Suprapubic skin (tissue), 4 donors: ENCODE measurements around the gene ASH1L. TPM values are rescaled to one million over a fixed set of nuclear protein-coding genes. Genes with fewer than 3 reads are reported as not detected.

Experiments
- DNase-seq, 2 donors: peaks; one replicate each; pipeline ENCODE4 v3.0.0-alpha.2; 2019; ENCODE audit warnings: low spot score in 2 of 2
- H3K27ac ChIP-seq: fragments of 200-600 bp; sonication (generic); one replicate; pipeline ENCODE4 v1.5.1; 2019
- H3K27me3 ChIP-seq: fragments of 200-600 bp; sonication (generic); one replicate; pipeline ENCODE4 v1.5.1; 2019
- H3K36me3 ChIP-seq: fragments of 200-600 bp; sonication (generic); one replicate; pipeline ENCODE4 v1.5.1; 2019
- H3K4me1 ChIP-seq: fragments of 200-600 bp; sonication (generic); one replicate; pipeline ENCODE4 v1.5.1; 2019
- H3K4me3 ChIP-seq: fragments of 200-600 bp; sonication (generic); one replicate; pipeline ENCODE4 v1.5.1; 2019; ENCODE audit warnings: mild to moderate bottlenecking
- H3K9me3 ChIP-seq: fragments of 200-600 bp; sonication (generic); one replicate; pipeline ENCODE4 v1.5.1; 2019
- EP300 ChIP-seq: sonication (generic); formaldehyde crosslinking; IDR thresholded peaks from one replicate; pipeline ENCODE4 v1.6.1; 2017; ENCODE audit warnings: antibody characterized with exemption
- POLR2A ChIP-seq, 2 donors: fragments of 450-650 bp; IDR thresholded peaks; one replicate each; pipeline ENCODE4 v1.6.1; 2017; ENCODE audit warnings: antibody characterized with exemption in 2 of 2, mild to moderate bottlenecking in 2 of 2, moderate library complexity in 2 of 2
- POLR2AphosphoS5 ChIP-seq, 3 donors: sonication (generic); formaldehyde crosslinking; IDR thresholded peaks; one replicate each; pipeline ENCODE4 v1.6.1; 2017; ENCODE audit warnings: antibody characterized with exemption in 3 of 3
- WGBS: methylation state at CpG from one replicate; pipeline ENCODE4 v1.1.5; 2018; 5-methylcytosine and 5-hydroxymethylcytosine counted together
- total RNA-seq, 4 donors: library from RNA; depleted of rRNA; stranded (reverse); fragments of >200 nt; gene quantifications; one replicate each; pipeline ENCODE4 v1.1.0, GENCODE V29; 2016
- TF ChIP-seq, protein P1 (sequence below), 2 donors: fragments of 200-600 bp in 1 of 2; fragments of 450-650 bp in 1 of 2; sonication (generic) in 1 of 2; IDR thresholded peaks; one replicate each; pipeline ENCODE4 v1.5.1; 2016 to 2019; ENCODE audit warnings: antibody characterized with exemption in 2 of 2, mild to moderate bottlenecking in 1 of 2, moderate library complexity in 1 of 2

The ASH1L gene
- total RNA-seq, 4 donors from 2014 or later: 51.9 to 121 (median 66.2) TPM

DNA sequence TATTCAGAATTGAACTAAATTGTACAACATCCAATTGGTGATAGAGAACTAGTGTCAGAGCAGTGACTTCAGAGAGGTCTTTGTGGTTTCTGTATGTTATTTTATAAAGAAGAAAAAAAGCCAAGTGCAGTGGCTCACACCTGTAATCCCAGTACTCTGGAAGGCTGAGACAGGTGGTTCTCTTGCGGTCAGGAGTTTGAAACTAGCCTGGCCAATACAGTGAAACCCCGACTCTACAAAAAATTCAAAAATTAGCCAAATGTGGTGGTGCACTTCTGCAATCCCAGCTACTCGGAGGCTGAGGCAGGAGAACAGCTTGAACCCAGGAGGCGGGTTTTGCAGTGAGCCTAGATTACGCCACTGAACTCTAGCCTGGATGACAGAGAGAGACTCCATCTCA, 90.7 kb downstream of the ASH1L start:
- no peak for DNase-seq
- Histone ChIP-seq H3K27ac (no peak overlapping the region), H3K36me3 (peaks cover 8% of the 10 kb centered on the region), H3K4me3 (no peak overlapping the region), H3K27me3 (no peaks in the 10 kb centered on the region), H3K4me1 (peaks cover 5% of the 10 kb centered on the region), H3K9me3 (no peaks in the 10 kb centered on the region)
- TF ChIP-seq, protein P1, sequence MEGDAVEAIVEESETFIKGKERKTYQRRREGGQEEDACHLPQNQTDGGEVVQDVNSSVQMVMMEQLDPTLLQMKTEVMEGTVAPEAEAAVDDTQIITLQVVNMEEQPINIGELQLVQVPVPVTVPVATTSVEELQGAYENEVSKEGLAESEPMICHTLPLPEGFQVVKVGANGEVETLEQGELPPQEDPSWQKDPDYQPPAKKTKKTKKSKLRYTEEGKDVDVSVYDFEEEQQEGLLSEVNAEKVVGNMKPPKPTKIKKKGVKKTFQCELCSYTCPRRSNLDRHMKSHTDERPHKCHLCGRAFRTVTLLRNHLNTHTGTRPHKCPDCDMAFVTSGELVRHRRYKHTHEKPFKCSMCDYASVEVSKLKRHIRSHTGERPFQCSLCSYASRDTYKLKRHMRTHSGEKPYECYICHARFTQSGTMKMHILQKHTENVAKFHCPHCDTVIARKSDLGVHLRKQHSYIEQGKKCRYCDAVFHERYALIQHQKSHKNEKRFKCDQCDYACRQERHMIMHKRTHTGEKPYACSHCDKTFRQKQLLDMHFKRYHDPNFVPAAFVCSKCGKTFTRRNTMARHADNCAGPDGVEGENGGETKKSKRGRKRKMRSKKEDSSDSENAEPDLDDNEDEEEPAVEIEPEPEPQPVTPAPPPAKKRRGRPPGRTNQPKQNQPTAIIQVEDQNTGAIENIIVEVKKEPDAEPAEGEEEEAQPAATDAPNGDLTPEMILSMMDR (IDR thresholded peaks at IDR 0.05): no peak
- TF ChIP-seq POLR2AphosphoS5 (IDR thresholded peaks at IDR 0.05) (no peak), POLR2A (IDR thresholded peaks at IDR 0.05) (no peak), EP300 (no peak)
- WGBS: 95% methylated on average over 5 of the region's 5 CpGs

DNA sequence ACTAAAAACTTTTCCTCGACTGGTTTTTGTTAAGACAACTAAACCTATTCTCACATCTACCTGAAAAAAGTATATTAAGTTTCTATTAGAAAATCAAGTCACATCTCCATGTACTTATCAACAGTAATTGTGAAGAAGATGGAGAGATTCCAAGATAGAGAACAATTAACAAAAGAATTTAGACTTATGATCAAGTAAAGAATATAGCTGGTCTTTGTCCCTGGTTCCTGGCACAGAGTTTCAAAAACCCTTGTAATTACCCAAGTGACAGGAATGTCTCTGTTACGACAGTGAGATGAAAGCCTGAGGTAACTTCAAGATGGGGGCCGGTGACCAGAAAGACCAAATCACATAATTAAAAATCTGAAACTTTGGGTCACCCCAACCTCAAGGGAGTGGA, 91.6 kb downstream of the ASH1L start:
- Histone ChIP-seq H3K9me3 (no peaks in the 10 kb centered on the region), H3K27ac (no peak overlapping the region), H3K27me3 (no peaks in the 10 kb centered on the region), H3K4me1 (peaks cover 13% of the 10 kb centered on the region), H3K4me3 (no peak overlapping the region), H3K36me3 (peaks cover 8% of the 10 kb centered on the region)
- TF ChIP-seq, protein P1 (IDR thresholded peaks at IDR 0.05): no peak
- TF ChIP-seq POLR2AphosphoS5 (IDR thresholded peaks at IDR 0.05) (no peak), EP300 (no peak), POLR2A (IDR thresholded peaks at IDR 0.05) (no peak)
- whole genome bisulfite sequencing: 76% methylated on average over 3 of the region's 3 CpGs
- no peak for DNase-seq

DNA sequence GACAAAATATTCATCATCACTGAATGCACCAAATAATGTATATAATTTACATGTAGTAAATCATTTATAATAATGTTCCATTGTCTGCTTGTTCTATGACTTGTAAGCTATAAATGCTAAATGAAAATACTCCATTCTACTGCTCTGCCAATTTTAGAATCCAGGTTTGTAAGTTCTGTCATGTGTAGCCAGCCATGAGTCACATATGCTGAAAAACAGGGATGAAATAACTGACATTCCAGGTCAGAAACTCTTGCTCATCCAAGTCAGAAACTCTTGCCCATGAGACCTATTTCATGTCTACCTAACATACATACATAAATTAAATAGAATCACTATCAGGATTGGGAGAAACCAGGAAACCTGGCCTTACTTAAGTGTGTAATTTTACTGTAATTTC, 95.6 kb downstream of the ASH1L start:
- H3K27me3 ChIP-seq: no peaks in the 10 kb centered on the region
- H3K27ac ChIP-seq: no peak overlapping the region
- H3K4me1 ChIP-seq: peaks cover 13% of the 10 kb centered on the region
- no peak for DNase-seq
- TF ChIP-seq EP300 (no peak), POLR2A (IDR thresholded peaks at IDR 0.05) (no peak)
- H3K9me3 ChIP-seq: no peaks in the 10 kb centered on the region
- peaks cover 11% of the 10 kb centered on the region for H3K36me3 ChIP-seq
- H3K4me3 ChIP-seq: no peak overlapping the region

DNA sequence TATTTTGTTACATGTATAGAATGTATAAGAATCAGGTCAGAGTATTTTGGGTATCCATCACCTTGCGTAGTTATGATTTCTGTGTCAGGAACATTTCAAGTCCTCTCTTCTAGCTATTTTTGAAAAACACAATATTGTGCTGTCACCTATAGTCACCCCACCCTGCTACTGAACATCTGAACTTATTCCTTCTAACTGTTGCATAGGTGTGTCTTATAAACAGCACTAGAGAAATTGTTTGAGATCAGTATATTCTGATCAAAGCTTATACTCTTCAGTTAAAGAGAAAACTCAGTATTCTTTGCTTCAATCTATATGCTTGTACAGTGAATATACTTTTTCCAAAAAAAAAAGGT, 96.0 kb downstream of the ASH1L start:
- Histone ChIP-seq H3K4me1 (peaks cover 13% of the 10 kb centered on the region), H3K4me3 (no peak overlapping the region), H3K27me3 (no peaks in the 10 kb centered on the region), H3K36me3 (peaks cover 13% of the 10 kb centered on the region), H3K27ac (peak overlapping the region; percentile 14), H3K9me3 (no peaks in the 10 kb centered on the region)
- WGBS: 93% methylated on average over 1 of the region's 1 CpG
- no peak for DNase-seq
- TF ChIP-seq POLR2AphosphoS5 (IDR thresholded peaks at IDR 0.05): no peak
- no peak for TF ChIP-seq EP300
- TF ChIP-seq, protein P1 (IDR thresholded peaks at IDR 0.05): no peak
- TF ChIP-seq POLR2A (IDR thresholded peaks at IDR 0.05): no peak

DNA sequence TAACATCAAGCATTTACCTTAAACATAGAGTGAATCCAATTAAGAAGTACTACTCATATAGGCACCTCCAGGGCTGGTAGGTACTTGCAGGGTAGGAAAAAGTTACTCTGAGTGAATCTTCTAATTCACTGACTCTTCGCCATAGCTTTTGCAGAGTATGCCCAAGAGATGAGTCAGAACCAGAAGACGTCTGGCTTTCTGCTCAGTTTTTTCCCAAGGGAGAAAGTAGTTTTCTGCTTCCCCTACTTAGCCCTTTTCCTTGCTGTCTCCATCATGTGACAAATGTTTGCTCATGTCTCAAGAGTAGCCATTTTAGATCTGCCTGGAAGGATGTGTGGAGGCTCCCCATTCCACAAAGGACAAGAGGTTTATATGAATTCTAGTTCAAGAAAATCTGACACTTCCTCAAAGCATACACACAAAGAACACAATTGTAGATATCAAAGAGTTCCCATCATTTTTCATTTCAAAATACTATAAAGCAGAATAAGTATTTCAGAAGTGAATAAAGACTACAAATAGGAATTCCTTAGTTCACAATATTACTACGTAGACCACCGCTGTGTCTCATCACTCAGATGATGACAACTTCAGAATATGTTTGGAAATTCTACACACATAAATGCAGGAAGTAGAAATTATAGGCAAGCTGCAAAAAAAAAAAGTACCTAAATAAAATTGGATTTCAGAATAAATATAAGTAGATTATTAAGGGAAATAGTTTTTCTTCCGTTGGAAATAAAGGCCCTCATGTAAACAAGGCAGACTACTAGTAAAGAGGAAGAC, 98.5 kb downstream of the ASH1L start:
- no peaks in the 10 kb centered on the region for H3K9me3 ChIP-seq
- WGBS: 75% methylated on average over 5 of the region's 5 CpGs
- no peaks in the 10 kb centered on the region for H3K27me3 ChIP-seq
- H3K27ac ChIP-seq: no peak overlapping the region
- no peak for TF ChIP-seq EP300
- no peak for TF ChIP-seq POLR2AphosphoS5 (IDR thresholded peaks at IDR 0.05)
- TF ChIP-seq, protein P1 (IDR thresholded peaks at IDR 0.05): no peak
- no peak overlapping the region for H3K4me3 ChIP-seq
- peaks cover 10% of the 10 kb centered on the region for H3K36me3 ChIP-seq
- DNase-seq: no peak
- H3K4me1 ChIP-seq: peaks cover 13% of the 10 kb centered on the region

DNA sequence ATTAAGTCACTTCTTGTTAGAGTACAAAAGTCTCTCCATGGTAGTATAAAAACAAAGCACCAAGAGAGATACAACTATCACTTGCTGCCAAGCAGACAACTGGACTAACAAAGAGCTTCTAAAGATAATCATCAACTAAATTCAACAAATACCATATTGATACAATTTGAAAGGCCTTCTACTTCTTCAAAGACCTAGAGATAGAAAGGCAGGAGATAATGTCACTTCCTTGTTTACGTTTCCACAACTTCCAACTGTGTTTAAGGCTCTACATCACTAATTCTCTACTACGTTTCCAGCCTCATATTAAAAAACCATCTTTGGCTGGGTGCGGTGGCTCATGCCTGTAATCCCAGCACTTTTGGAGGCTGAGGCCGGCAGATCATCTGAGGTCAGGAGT, 104.5 kb downstream of the ASH1L start:
- Histone ChIP-seq H3K27me3 (no peaks in the 10 kb centered on the region), H3K4me3 (no peak overlapping the region), H3K27ac (no peak overlapping the region), H3K36me3 (peaks cover 13% of the 10 kb centered on the region), H3K9me3 (no peaks in the 10 kb centered on the region), H3K4me1 (no peaks in the 10 kb centered on the region)
- TF ChIP-seq EP300 (no peak), POLR2AphosphoS5 (IDR thresholded peaks at IDR 0.05) (no peak), POLR2A (IDR thresholded peaks at IDR 0.05) (no peak)
- TF ChIP-seq, protein P1 (IDR thresholded peaks at IDR 0.05): no peak
- WGBS: 96% methylated on average over 4 of the region's 4 CpGs
- DNase-seq: no peak
